GM12864 (cell line): Measurements from ENCODE around the gene ASCC2.
"Not testable (repeated sequence)": the region's sequence is repeated elsewhere in the genome, so short reads cannot be mapped to it uniquely, and the experiment has no call there.

Experiments
- DNase-seq: peaks from one replicate; pipeline ENCODE4 v3.0.0-alpha.2; 2011; ENCODE audit warnings: low read depth
- H3K4me3 ChIP-seq: 2 replicates; pipeline ENCODE4 v1.5.1; 2011; ENCODE audit warnings: mild to moderate bottlenecking, low read depth, low read length, control low read depth
- TF ChIP-seq, protein P1 (sequence below): IDR thresholded peaks from 2 replicates; pipeline ENCODE4 v1.5.1; 2011; ENCODE audit warnings: low read depth, mild to moderate bottlenecking, moderate library complexity, low read length, control low read depth, inconsistent platforms; ENCODE audit errors: missing control alignments

Gene ASCC2

DNA sequence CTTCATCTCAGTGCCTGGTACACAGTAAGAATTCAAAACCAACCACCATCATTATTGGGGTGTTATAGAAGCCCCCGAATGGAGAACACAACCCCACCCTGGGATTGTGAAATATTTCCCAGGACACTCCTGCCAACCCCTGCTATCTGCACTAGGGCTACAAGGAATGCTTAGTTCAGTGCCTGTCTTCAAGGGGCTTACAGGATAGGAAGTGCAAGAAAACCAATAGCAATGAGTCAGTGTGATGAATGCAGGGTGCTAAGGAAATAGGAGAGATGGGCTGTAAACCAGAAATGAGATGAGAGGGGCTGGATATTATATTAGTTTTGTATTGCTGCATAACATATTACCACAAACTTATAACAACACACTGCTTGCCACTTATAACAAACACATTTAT lies 965 bp upstream of the ASCC2 start:
- DNase-seq: no peak
- TF ChIP-seq, protein P1, sequence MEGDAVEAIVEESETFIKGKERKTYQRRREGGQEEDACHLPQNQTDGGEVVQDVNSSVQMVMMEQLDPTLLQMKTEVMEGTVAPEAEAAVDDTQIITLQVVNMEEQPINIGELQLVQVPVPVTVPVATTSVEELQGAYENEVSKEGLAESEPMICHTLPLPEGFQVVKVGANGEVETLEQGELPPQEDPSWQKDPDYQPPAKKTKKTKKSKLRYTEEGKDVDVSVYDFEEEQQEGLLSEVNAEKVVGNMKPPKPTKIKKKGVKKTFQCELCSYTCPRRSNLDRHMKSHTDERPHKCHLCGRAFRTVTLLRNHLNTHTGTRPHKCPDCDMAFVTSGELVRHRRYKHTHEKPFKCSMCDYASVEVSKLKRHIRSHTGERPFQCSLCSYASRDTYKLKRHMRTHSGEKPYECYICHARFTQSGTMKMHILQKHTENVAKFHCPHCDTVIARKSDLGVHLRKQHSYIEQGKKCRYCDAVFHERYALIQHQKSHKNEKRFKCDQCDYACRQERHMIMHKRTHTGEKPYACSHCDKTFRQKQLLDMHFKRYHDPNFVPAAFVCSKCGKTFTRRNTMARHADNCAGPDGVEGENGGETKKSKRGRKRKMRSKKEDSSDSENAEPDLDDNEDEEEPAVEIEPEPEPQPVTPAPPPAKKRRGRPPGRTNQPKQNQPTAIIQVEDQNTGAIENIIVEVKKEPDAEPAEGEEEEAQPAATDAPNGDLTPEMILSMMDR: no peak
- H3K4me3 ChIP-seq: no peak overlapping the region

DNA sequence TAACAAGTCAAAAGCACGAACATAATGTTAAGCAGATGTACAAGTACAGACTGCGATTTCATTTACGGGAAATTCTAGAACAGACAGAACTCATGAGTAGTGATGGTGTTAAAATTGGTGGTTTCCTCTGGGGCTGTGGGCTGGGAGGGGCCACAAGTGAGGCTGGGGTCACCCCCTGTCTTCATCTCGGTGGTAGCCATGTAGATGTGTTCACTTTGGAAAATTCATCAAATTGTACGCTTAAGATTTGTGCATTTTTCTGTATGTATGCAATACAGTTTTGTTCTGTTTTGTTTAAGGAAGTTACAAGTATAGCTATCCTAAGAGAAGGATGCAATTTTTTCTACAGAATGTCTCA lies 504 bp upstream of the ASCC2 start:
- TF ChIP-seq, protein P1: no peak
- peak overlapping the region; percentile 89 for H3K4me3 ChIP-seq
- no peak for DNase-seq

DNA sequence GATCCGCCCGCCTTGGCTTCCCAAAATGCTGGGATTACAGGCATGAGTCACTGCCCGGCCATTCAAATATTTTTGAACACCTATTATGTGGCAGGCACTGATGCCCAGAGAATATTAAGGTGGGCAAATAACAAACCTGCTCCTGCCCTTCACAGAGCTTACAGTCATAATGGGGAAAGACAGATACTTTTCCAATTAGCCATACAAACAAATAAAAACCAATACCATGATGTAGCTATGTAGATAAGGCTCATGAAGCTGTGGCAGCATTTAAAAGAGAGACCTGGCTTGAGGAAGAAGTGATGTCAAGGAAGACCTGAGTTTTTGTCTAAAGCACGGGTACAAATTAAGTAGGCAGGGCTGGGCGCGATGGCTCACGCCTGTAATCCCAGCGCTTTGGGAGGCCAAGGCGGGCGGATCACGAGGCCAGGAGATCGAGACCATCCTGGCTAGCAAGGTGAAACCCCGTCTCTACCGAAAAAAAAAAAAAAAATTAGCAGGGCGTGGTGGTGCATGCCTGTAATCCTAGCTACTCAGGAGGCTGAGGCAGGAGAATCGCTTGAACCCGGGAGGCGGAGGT lies 1.2 kb downstream of the ASCC2 start:
- H3K4me3 ChIP-seq: peak overlapping the region; percentile 89
- not testable (repeated sequence) for DNase-seq

DNA sequence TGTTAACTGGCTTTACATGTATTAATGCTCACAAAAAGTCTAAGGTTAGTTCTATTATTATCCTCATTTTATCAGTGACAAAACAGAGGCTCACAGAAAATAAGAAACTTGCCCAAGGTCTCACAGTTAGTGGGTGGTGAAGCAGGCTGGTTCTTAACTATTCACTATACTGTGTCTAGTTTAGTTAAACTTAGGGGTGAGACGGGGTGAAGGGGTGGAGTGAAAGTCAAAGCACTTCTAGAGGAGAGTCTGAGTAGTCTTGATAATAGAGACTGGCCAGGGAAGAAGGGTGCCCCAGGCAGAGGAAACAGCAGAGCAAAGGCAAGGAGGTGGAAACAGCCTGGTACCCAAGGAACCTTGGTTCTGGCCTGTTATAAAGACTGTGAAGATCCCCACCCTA lies 4.0 kb downstream of the ASCC2 start:
- TF ChIP-seq, protein P1: no peak
- no peak for DNase-seq
- no peak overlapping the region for H3K4me3 ChIP-seq

DNA sequence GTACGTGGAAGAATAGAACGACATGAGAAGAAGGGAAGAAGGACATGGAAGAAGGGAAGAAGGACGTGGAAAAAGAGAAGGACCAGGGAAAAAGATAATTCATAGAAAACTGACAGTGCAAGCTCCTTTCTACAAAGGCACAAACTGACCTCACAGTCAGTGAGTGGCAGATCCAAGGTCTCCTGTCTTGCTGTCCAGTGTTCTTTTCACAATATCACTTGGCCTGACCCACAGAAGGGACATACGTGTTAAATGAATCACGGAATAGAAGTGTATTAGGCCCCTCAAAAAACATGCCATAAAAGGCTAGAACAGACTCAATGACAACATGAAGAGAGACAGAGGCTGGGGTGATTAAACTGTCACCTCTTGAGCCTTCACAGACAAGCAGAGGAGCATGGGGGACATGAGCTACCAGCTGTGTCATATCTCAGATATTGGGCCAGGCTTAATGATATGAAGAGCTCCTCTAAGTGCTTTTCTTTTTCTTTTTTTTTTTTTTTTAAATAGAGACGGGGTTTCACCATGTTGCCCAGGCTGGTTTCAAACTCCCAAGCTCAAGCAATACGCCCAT lies 4.6 kb downstream of the ASCC2 start:
- TF ChIP-seq, protein P1: no peak
- no peak for DNase-seq
- no peak overlapping the region for H3K4me3 ChIP-seq

DNA sequence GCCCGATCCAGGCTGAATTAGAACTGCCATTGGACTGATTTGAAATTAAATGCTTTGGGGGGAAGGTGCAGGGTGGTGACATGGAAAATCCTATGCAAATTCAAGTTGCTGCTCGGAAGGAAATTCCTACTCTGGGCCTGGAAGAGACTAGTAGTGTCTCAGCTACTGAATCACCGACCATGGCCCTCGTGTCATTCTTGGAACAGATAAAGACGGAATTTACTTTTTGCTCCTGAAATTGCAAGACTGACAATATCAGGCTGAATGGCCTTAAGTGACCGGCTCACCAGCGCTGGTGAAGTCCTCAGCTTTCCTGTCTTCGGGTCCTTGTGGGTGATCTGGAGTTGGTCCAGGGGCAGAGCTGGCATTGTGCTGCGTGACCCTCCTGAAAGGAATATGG lies 6.1 kb downstream of the ASCC2 start:
- TF ChIP-seq, protein P1: no peak
- DNase-seq: no peak
- no peak overlapping the region for H3K4me3 ChIP-seq

DNA sequence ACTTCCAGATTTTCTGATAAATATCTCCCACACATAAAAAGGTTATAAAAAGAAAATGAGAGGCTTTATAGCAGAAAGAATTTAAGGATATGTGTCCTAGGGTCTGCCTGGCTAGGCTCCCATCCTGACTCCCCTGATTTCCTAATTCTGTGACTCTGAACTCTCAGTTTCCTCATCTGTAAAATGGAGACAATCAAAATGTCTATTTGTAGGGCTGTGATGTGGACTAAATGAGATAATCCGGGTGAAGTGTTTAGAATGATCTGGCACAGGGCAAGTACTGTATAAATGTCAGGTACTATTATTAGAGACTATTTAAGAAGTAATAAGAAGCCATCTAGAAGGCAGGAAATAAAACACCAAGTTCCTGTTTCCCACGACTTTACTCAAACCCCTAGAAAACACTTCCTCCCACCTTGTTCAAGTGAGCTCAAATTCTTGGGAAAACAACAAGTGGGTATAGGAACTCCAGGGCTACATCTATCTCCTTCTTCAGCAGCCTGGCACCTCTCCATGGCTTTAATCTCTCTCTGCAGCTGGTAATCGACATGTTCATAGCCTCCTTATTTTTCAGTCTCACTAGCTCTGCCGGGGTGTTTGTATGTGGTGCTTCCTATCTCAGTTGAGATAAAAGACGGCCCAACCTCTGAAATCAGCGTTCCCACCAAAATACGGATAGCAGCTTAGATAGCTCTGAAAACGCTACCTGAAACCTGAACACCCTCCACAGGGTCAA lies 6.7 kb downstream of the ASCC2 start:
- no peak for DNase-seq
- H3K4me3 ChIP-seq: no peak overlapping the region
- TF ChIP-seq, protein P1: no peak
